Ovary (tissue), 3 donors: Measurements from ENCODE around the gene FGGY.

Source experiments
- CTCF ChIP-seq, 3 donors: fragments of 450-650 bp in 2 of 3; fragments of 200-600 bp in 1 of 3; IDR thresholded peaks; one replicate each; pipeline versions ENCODE4 v1.5.1 to v1.8.0; 2016 to 2022; ENCODE audit warnings: antibody characterized with exemption in 3 of 3, mild to moderate bottlenecking in 1 of 3
- POLR2A ChIP-seq: fragments of 450-650 bp; IDR thresholded peaks from one replicate; pipeline ENCODE4 v1.6.1; 2017; ENCODE audit warnings: antibody characterized with exemption, mild to moderate bottlenecking, moderate library complexity
- donor health status: DM: no; HTN: no; CAD: no.

GRCh38 chr1:59733443-59734141, 436.7 kb downstream of the FGGY start:
- TF ChIP-seq CTCF (IDR thresholded peaks at IDR 0.05), result no peak
- TF ChIP-seq POLR2A, result no peak
